SK-MEL-5 (cell line): ENCODE measurements around the gene GMIP. TPM values are rescaled to one million over a fixed set of nuclear protein-coding genes. Genes with fewer than 3 reads are reported as not detected.

Source experiments
- DNase-seq: peaks from one replicate; pipeline ENCODE4 v3.0.0-alpha.2; 2016; ENCODE audit warnings: low read depth, low spot score
- in situ Hi-C: cut with HindIII; loops from 2 replicates; pipeline ENCODE4 v1.10.0; 2016; ENCODE audit warnings: low sequenced_read_pairs, high pct_unique_total_duplicates, low pct_unique_long_range_greater_than_20kb
- total RNA-seq: library from RNA; depleted of rRNA; stranded (reverse); fragments of >200 nt; shearing (Covaris generic); gene quantifications from 2 replicates; pipeline ENCODE4 v1.2.3, GENCODE V29; 2014

The GMIP gene
- total RNA-seq, 1 experiment from 2014 or later = 1.7 TPM

DNA sequence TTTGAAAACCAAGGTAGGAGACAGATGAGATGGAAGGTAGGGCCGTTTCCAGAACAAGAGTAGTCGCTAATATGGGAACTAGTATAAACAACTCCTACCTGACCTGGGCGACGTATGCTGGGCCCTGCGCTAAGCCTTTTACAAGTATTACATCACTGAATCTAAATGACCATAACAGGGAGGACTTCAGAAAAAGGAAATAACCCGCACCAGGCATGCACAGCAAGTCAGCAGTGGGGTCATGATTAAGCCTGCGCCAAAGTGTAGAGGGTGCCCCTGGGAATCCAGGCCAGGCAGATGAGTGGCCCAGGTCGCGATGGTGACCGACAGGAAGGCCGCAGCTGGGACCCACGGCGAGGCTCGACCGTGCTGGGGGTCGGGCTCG lies 19.4 kb upstream of the GMIP start:
- in situ Hi-C loops = no loop called here
- no peak for DNase-seq

DNA sequence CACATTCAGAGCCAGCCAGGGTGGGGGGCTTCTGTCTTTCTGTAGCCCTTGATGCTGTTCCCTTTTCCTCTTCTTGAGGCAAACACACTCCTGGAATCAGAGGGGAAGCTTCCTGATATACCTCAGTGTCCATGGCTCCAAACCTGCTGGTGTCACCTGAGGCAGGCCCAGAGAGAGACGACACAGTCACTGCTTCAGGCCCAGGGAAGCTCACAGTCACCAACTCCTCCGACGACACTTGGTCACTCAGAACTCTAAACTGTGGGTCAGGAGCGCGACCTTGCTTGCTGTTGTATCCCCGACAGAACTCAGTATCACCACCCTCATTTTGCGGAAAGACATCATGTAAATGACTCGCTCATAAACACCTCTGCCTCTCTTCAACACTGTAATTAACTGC lies 18.9 kb upstream of the GMIP start:
- in situ Hi-C loops = no loop called here
- no peak for DNase-seq

DNA sequence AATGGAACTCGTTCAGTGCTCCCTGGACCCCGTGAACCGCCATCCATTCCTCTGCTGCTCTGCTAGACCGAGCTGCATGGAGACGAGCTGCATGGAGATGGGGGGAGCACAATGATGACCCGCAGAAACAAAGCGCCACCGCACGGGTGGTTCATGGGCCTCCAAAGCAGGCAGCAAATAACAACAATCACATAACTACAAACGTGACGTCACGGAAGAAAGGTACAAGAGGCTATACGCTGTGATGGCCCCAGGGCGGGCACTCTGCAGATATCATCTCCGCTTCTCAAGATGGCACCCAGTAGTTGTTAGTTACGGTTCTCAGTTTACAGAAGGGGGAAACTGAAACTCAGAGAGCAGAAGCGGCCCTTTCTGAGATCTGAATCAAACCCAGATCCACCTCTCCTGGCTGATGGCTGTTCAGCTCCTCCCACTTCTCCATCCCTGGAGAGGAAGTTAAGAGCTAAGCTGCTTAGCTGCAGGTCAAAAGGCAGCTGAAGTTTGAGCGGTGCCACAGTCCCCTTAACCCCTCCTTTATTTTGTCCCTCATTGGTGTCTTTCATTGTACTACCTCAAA lies 18.3 kb upstream of the GMIP start:
- DNase-seq = no peak
- in situ Hi-C loops = no loop called here

DNA sequence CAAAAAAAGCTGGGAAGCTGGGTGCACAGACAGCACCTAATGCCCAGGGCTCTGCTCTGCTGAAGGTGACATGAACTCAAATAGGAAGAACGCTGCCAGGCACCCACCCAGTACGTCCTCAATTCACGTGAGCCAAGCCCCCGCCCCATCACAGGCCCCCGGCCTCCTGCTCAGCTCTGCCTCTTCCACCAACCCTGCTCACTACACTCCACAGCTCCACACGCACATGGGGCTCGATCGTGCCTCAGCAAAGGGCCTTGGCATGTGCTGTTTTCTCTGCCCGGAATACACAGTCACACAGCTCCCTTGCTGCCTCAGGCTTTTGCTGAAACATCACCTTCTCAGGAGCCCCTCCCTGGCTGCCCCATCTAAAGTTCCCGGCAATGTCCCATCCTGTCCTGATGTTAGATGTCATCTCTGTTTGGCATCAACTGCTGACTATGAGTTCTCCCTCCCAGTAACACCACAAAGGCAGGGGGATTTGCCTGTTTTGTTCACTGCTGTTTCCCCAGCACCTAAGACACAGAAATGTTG lies 17.8 kb upstream of the GMIP start:
- DNase-seq = no peak
- in situ Hi-C loops = no loop called here

DNA sequence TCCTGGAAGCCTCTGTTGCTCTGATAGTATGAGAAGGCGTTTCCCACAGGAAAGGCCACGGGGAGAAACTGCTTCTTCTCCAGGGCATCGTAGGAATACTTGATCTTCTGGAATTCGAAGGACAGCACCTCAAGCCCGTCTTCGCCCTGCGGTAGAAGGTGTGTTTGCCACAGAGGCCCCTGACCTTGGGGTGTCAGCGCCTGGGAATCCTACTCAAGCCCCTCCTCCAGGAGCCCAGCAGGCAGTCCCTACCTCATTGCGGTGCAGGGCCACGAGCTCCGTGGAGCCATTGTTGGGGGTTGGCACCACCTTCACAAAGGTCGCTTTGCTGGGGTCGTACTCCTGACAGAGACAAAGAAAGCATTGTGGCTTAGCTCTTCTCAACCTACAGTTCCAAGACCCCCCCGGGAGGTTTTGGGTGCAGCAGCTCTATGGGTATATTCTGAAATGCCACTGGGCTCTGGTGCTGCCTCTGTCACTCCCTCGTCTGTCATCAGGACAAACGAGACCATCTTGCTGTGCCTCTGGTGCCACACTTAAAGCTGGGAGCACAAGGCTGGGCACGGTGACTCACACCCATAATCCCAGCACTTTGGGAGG lies 16.3 kb upstream of the GMIP start:
- in situ Hi-C loops = no loop called here
- DNase-seq = no peak

DNA sequence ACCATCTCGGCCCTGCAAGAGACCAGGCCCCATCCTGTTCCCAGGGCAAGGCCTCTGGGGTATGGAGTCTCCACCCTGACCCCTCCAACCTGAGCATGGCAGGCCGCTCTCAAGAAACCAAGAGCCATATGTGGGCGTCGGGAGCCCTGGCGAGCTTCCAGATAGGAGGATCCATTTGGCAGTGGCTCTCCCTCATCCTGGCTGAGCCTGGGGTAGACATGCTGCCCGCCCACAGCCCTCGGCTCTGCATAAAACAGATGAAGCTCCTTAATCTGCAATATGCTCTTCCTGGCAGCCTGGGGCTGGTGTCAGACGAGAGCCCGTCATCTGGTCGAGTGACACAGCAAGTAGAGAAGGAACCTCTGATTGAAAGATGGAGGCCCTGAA lies 13.9 kb upstream of the GMIP start:
- in situ Hi-C loops = no loop called here
- no peak for DNase-seq

DNA sequence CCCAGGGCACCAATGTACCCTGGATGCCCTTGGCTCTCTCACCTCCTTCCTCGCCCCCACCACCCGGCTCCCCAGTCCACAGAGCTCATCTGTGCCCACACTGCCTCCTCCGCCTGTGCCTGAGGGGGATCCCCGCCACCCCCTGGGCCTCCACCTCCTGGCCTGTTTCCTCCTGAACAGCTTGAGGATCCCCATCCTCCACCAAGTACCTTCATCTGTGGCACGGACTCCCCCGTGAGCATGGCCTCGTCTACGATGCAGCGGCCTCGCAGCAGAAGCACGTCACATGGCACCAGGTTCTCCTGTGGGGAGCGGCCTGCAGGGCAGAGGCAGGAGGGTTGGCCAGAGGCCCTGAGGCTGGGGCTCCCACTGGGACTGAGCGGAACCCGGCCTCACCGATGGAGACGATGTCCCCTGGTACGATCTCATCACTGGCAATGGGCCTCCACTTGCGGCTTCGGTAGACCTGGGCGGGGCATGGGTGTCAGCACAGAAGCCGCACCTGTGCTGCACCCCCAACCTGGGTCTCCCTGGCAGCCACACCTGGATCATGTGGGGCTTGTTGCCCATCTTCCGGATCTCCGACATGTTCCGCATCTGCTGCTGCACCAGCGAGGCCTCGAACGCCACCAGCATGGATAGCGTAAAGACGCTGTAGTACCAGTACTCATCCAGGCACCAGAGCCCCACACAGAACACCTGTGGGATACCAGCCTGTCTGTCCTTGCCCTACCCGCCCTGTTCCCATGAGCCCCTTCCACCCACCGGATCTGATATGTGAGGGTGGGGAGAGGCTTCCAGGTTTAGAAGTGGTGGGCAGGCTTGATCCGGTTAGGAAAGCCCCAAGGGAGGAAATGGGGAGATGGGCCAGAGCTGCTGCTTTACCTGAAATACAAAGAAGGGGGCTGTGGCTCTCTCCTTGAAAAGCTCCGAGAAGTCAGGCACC lies 13.3 kb upstream of the GMIP start:
- in situ Hi-C loops = no loop called here
- DNase-seq = no peak

DNA sequence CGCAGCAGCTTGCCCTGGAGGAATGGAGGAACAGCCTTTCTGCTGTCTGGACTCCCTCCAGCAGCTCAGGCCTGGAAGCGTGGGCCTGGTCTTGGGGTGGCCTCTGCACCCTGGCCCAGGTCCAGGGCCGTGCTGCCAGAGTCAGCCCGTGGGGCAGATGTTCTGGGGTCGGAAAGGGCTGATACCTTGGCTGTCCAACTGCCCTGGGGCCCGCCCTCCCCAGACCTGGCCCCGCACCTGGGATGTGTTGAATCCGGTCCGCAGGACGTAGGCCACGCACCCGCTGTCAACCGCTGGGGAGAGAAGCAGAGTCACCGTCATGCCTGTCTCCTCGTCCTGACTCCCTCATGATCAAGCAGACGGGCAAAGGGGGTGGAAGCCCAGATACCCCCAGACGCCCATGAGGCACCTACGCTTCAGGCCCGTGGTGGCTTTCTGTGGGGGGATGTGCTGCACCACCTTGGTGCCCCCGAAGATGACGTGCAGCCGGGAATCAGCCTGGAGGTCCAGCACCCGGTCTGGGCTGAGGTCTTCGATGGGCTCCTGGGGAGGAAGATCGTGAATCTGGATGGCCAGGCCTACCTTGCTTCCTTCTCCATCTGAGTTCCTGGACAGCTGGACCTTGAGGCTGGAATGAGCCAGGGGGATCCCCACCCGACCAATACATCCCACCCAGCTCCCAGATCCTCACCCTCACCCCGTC lies 12.3 kb upstream of the GMIP start:
- in situ Hi-C loops = no loop called here
- DNase-seq = no peak

DNA sequence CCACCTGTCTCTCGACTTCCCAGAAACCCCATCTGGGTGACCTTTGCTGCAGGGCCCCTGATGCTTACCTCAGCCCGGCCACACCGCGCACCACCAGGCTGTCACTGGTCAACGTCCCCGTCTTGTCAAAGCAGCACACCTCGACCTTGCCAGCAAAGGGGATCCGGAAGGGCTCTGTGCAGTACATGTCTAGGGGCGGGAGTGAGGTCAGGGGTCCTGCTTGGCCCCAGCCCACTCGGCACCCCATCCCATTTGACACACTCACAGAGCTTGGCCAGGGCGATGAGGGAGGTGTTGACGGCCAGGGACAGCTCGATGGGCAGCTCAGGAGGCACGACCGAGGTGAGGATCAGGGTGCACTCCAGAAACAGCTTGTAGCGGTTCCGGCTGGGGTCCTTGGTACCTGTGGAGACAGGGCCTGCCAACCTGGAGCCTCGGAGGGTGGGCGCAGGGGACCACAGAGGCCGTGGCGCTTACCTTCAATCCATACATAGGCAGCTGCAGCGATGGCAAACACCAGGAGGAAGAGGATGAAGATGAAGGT lies 11.7 kb upstream of the GMIP start:
- in situ Hi-C loops = no loop called here
- no peak for DNase-seq

DNA sequence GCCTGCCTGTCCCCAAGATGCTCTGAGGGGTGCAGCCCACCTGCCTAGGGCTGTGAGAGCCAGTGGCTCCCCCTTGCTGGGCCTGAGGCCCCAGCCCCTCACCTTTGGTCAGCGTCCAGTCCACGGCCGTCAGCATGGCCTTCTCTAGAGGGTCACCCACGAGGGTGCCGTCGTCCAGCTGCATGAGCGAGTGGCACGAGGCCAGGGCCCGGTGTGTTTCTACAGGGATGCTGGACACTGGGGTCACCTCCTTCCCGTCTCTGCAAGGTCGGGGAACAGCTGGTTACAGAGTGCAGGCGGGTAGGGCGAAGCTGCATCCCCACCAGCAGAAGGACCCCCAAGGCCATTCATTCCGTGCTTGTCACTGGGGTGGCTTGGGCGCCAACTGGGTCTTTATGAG lies 11.0 kb upstream of the GMIP start:
- in situ Hi-C loops = no loop called here

DNA sequence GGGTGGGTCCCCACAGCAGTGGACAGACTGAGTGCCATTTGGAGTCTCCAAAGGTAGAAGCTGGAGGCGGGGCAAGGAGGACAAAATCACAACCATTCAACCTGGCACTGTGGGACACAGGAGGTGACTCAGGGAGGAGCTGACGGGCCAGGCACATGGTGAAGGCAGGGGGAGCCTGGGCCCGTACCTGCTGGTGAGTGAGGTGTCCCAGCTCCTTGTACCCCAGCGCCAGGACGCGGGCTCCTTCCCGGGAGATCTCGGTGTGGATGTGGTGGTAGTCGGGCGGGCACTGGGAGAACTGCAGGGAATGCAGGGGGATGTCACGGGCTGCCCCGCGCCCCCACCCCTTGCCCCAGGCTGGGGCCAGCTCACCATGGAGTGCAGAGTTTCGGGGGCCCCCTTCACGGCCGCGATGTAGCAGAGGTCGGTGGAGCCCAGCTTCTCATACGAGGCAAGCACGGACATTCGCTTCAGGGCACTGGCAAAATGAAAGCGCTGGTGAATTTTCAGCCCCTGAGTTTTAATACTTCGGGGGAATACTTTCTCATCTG lies 10.2 kb upstream of the GMIP start:
- in situ Hi-C loops = no loop called here
- DNase-seq = no peak

More for the DNA sequence above, 11.0 kb upstream of the GMIP start:
- DNase-seq = no peak

DNA sequence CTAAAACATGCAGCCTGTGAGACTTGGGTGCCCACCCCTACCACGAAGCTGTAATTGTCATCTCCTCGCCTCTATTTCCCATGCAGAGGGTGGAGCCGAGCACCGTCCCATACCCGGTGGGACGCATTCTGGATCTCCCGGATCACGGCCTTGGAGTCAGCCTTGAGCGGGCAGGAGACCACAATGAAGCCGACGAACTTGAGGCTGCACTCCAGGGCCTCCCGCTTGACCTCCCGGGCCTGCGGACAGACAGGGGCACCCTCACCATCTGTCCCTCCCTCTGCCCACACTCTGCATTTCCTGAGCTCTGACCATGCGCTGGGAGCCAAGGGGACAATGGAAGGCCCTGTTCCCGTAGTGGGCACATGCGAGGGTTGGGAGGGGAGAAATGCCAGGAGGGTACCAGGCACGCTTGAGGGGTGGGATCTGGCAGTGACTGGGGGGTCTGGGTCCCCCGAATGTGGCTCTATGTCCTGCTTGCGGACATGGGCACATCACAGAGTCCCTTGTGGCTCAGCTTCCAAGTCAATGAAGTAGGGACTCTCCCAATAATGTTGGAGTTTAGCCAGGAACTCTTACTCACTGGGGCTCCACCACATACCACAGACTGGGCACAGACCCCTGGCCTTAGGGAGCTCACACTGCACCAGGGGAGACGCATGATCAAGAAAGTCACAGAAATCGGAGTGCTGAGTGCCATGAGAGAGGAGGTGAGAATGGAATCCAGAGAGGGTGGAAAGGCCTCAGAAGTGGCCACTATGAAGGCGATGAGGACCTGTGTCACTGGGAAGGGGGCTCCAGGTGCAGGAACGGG lies 9.2 kb upstream of the GMIP start:
- in situ Hi-C loops = no loop called here
- DNase-seq = no peak

DNA sequence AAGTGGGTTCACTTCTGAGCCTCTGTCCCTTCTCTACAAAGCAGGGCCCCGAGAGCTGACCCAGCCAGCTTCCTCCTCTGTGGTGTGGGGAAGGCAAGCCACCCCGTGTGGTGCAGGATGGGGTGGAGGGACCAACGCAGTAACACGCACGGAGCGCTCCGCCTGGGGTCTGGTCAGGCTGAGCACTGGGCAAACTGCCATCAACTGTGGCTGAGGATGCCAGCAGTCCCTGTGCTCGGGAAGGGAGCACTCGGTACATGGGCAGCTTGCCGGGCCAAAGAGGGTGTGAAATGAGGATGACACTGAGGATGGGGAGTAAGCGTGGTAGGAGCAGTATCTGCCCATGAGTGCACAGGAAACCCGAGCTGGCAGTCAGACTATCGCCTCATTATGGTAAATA lies 7.6 kb upstream of the GMIP start:
- in situ Hi-C loops = no loop called here
- DNase-seq = no peak

DNA sequence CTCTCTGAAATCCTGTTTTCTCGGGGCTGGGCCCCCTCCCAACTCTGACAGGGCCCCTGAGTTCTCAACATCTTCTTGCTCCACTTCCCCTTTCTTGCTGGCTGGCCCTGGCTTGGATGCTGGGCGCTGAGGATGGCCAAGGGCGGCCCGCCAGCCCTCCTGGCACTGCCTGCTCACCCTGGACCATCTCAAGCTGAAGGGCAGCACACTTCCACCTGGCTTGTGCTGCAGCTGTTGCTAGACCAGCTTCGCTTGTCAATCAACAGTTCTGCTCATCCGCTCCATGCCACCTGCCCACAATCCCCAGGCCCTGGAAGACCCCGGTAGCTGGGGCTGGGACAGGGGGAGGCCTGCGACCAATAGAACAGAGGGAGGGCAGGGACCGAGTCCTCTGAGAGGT lies 6.9 kb upstream of the GMIP start:
- in situ Hi-C loops = no loop called here
- no peak for DNase-seq

DNA sequence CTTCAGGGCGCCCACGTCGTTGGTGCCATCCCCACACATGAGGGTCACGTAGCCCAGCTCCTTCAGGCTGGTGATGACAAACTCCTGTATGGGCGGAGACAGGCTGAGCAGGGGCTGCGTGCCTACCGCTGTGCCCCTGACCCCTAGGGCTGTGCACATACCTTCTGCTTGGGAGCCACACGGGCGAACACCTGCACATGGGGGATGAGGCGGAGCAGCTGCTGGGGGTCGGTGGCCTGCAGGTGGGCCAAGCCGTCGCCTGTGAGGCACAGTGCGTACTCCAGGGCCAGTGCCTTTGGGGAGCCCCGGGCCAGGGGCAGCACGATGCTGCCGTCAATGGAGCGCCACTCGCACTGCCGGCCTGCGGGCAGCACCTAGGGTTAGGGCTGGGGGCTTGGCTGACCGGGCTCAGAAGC lies 6.1 kb upstream of the GMIP start:
- no peak for DNase-seq
- in situ Hi-C loops = no loop called here

DNA sequence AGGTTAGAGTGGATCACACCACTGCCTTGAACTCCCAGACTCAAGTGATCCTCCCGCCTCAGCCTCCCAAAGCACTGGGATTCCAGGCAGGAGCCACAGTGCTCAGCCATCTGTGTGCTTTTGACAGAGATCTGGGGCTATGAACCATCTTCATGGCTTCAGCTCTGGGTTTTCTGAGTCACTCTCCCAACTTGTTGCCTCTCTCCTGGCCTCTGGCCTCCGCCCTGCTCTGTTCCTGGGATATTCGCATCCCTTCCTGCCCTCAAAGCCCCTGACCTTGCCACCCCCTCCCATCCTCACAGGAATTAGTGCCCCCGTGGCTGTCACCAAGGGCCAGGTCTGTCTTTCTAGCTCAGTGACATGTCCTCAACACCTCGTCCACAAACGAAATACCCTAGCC lies 5.7 kb upstream of the GMIP start:
- in situ Hi-C loops = no loop called here
- DNase-seq = no peak
